ENCODE results near the gene LRFN2.

Gene LRFN2

GRCh38 chr6:40585651-40586269 is 1.4 kb downstream of the LRFN2 start:
- DNase-seq, result no peak

GRCh38 chr6:40585223-40585622 is 1.9 kb downstream of the LRFN2 start:
- no peak for DNase-seq

- DNase-seq, result no peak
Measured at GRCh38 chr6:40584741-40585140, 2.4 kb downstream of the LRFN2 start.

- no peak for DNase-seq
Measured at GRCh38 chr6:40583709-40584108, 3.5 kb downstream of the LRFN2 start.

DNA sequence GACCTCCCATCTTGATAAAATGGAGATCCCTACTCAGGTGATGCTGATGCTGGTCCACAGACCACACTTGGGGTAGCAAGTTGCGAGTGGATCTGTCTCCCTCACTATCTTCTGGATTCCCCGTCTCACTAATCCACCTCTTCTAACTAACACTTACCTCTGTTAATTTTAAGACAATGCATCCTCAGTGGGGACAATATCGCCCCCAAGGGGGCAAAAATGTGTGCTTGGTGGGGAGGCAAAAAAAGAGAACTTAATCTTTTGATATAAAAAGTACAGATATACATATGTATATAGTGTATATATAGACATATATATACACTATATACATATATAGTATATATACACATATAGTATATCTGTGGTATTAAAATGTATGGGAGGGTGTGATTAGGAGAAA is 4.3 kb downstream of the LRFN2 start:
- no peak for DNase-seq

- no peak for DNase-seq
Measured at GRCh38 chr6:40579101-40579500, 8.1 kb downstream of the LRFN2 start.

DNA sequence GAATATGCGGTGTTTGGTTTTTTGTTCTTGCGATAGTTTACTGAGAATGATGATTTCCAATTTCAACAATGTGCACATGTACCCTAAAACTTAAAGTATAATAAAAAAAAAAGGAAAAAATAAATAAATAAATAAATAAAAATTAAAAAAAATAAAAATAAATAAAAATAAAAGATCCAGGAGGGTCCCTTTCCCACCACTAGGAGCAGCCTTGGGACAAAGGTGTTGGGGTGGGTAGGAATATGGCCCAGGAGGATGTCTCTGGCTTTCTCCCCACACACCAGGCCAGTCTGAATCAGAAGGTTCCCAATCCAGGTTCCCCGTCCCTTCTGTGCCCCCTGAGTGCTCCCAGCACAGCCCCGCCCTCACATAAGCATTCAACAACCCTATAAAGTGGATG is 9.5 kb downstream of the LRFN2 start:
- DNase-seq, result no peak

DNA sequence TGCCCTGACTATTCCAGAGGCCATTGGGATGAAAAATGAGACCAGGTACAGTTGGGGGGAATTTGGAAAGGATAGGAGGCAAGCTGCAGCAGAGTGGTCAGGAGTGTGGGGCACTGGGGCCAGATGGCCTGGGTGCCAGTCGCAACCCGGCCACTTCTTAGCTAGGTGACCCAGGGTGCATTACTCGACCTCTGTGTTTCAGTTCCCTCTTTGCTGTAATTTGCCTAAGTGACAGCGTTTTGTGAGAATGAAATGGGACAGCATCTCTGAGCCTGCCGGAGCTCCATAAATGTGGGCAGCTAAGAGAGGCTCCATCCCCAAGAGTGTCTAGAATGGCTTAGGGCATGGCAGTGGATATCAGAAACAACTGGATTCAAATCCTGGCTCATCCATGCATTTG is 13.9 kb downstream of the LRFN2 start:
- no peak for DNase-seq

DNA sequence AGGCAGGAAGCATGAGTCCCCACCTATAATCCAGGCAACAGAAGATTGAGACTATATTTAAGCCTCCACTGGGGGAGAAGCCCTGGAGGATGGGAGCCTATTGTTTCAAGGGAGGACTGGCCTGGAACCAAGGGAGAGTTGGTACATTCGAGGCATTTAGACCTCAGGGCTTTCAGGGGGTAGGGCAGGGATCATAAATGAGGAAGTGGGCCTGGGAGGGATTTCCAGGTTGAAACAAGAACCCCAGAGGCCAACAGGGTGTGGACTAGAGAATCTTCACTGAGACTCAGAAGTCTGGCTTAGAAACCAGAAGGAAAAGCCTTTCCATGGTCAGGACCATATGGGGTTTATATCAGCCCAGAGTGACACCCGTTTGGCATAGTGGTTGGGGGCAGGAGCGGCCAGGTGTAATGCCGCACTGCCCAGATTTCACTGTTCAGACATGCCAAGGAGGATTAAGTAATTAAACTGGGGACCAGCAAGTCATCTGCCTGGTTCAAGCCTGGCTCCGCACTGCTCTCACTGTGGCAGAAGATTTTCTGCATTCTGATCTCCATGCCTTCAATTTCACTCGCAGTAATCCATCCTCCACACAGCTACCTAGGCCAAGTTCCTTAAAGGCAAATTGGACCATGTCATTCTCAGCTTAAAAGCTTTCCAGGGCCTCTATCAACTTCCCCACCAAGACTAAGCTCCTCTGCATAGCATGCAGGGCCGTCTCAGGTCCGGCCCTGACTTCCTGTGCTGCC is 17.8 kb downstream of the LRFN2 start:
- DNase-seq, result no peak

GRCh38 chr6:40568062-40568708 is 19.0 kb downstream of the LRFN2 start:
- DNase-seq, result no peak

GRCh38 chr6:40563111-40563510 is 24.1 kb downstream of the LRFN2 start:
- DNase-seq, result no peak

DNA sequence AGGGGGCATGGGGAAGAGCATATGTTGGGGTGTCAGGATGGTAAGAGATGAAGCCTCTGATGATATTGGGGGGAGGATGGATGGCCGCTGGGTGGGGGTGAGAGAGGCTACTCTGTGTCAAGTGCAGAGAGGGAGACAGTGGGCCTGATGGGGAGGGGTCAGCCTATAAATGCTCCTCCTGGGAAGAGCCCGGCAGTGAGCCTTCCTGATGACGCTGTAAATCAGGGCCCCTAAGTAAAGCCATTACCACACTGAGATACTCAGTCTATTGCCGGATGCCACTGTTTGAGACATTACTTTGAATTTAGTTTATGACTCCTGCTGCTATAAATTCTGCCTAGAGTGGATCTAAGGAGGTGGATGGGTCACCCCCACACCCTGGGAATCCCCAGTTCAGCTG is 28.1 kb downstream of the LRFN2 start:
- DNase-seq, result no peak

GRCh38 chr6:40558102-40558501 is 29.1 kb downstream of the LRFN2 start:
- no peak for DNase-seq

DNA sequence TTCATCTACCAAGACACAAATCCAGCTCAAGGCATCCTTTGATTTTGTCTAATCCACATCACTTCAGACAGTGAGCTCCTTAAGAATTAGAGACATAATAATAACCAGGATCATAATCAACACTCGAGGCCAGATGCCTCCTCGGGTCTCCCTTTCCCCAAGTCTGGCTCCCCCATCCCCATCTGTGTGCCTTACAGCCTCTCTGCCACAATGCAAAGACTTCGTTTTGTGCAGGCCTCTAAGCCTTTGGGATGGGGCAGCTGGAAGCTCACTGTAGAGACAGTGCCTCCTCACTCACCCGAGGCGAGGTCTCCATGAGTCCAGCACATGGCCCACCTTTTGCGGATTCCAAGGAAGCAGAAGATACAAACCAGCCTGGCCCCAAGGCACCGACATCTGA is 30.3 kb downstream of the LRFN2 start:
- no peak for DNase-seq

- no peak for DNase-seq
Measured at GRCh38 chr6:40556023-40556422, 31.1 kb downstream of the LRFN2 start.

DNA sequence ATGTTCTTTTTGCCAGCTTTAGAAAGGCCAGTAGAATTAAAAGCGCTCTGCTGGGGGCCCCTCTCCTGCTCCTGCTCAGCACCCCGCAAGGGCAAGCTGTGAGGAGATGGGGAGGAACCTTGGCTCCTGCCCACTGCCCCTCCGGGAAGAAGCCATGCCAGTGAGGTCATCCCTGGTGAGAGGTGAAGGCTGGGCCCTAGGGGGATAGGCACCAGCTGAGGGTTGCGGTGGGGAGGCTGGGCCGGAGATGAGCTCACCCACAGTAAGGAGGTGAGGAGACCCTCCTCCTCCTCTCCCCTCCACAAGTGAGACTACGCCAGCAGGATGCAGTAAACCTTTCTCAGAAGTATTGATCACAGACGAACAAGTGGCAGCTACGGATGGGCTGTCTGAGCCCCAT is 32.1 kb downstream of the LRFN2 start:
- DNase-seq, result no peak

- DNase-seq, result no peak
Measured at GRCh38 chr6:40552941-40553340, 34.2 kb downstream of the LRFN2 start.

GRCh38 chr6:40551966-40552505 is 35.1 kb downstream of the LRFN2 start:
- DNase-seq, result no peak

- DNase-seq, result no peak
Measured at GRCh38 chr6:40550202-40551101, 36.7 kb downstream of the LRFN2 start.

DNA sequence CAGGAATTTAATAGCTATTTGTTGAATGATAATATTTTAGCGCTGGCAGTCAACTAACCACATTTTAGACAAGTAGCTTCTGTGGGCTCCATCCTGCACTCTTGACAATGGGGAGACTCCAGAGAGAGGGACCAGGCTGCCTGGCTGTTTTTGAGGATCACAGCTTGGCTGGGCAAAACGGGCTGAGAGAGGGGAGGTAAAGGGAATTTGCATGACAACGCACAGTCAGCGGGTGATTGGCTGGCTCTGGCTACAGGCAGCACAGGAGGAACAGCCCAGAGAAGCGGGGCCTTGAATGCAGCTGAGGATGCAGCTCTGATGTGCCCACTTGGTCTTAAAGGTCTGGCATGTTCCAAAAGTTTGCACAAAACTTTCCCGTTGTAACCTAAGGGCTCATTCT is 41.2 kb downstream of the LRFN2 start:
- DNase-seq, result no peak

DNA sequence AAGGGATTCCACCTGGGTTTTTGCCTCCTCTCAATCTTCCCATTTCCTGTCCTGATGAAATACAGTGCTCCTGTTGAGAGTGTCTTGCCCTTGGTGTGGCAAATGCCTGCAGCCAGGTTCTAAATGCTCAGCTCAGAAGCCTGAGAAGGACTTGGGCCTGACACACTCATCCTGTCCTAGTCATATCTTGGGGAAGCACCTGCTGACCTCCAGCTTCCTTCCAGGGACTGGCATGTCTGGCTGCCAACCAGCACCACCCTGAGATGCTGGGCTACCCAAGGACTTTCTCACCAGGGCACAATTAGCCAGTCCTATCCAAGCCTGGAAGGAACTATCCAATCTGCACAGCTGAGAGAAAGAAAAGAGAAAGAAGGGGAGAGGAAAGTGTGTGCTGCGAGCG is 43.4 kb downstream of the LRFN2 start:
- DNase-seq, result no peak

DNA sequence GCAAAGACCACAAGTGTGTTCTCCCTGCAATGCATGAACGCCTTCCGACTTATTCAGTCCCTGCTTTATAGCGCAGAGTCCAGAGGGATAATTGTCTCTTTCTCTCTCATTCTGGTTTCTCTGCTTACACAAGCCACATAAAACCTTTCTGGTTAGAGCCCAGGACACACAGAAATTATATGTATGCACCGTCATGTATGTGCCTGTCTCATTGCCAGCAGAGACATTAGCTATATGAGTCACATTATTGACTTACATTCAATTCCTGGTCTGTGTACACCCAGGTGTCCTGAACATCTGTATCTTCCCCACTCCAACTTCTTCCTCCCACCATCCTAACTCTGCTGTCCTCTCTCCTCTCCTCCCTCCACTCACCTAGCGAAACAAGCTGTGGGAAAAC is 44.0 kb downstream of the LRFN2 start:
- DNase-seq, result no peak

- no peak for DNase-seq
Measured at GRCh38 chr6:40542175-40542764, 44.9 kb downstream of the LRFN2 start.

Measured in effector CD4-positive, alpha-beta T cell (primary cell).